ENCODE measurements around the gene SHISA9. TPM values are rescaled to one million over a fixed set of nuclear protein-coding genes. Genes with fewer than 3 reads are reported as not detected.
"Not testable (repeated sequence)": the region's sequence is repeated elsewhere in the genome, so short reads cannot be mapped to it uniquely, and the experiment has no call there.

The SHISA9 gene
- total RNA-seq: 10 to 100 TPM; 20.5 to 24.0 TPM

DNA sequence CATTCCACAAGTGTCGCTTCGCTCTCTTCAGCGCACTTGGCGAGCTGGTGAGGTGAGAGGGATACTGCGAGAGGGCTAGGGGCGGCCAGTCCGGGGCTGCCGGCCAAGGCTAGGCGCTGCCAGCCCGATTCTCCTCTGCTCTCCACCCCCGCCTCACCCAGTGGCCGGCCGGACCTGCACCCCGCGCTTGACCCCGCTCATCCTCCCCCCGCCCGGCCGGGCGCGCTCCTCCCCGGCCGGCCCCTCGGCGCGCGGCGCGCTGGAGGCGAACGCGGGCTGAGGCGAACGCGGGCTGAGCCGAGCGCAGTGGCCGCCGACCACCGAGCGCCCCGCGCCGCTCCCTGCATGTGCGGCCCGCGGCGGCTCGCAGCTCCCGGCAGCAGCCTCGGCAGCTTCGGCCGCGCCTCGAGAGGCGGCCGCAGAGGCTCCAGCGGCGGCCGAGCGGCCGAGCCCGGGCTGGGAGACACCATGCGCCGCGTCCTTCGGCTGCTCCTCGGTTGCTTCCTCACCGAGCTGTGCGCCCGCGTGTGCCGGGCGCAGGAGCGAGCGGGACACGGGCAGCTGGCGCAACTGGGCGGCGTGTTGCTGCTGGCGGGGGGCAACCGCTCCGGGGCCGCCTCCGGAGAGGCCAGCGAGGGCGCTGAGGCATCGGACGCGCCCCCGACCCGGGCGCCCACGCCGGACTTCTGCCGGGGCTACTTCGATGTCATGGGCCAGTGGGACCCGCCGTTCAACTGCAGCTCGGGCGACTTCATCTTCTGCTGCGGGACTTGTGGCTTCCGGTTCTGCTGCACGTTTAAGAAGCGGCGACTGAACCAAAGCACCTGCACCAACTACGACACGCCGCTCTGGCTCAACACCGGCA is at the start of gene SHISA9:
Gene SHISA9, plus strand, starts transcription at position 2 of the 865 bp plus-strand sequence.
- Histone ChIP-seq H3K36me3 (no peaks in the 10 kb centered on the region), H3K9me3 (no peaks in the 10 kb centered on the region), H3K4me1 (replicated peaks) (no peaks in the 10 kb centered on the region), H3K27ac (peak within 1 kb of the TSS in 1 of 2 donors; percentile 41), H3K27me3 (replicated peaks; ENCODE audit: insufficient read depth) (no peaks in the 10 kb centered on the region), H3K4me3 (peak within 1 kb of the TSS; percentile 31 to 55)
- TF ChIP-seq, protein P1, sequence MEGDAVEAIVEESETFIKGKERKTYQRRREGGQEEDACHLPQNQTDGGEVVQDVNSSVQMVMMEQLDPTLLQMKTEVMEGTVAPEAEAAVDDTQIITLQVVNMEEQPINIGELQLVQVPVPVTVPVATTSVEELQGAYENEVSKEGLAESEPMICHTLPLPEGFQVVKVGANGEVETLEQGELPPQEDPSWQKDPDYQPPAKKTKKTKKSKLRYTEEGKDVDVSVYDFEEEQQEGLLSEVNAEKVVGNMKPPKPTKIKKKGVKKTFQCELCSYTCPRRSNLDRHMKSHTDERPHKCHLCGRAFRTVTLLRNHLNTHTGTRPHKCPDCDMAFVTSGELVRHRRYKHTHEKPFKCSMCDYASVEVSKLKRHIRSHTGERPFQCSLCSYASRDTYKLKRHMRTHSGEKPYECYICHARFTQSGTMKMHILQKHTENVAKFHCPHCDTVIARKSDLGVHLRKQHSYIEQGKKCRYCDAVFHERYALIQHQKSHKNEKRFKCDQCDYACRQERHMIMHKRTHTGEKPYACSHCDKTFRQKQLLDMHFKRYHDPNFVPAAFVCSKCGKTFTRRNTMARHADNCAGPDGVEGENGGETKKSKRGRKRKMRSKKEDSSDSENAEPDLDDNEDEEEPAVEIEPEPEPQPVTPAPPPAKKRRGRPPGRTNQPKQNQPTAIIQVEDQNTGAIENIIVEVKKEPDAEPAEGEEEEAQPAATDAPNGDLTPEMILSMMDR (IDR thresholded peaks at IDR 0.05): no peak
- no peak for TF ChIP-seq POLR2AphosphoS5 (IDR thresholded peaks at IDR 0.05)
- TF ChIP-seq POLR2A (IDR thresholded peaks at IDR 0.05): no peak
- no peak for DNase-seq (ENCODE audit: low spot score)
- intact Hi-C loops (cut with DNase I): no loop called here
- under 1% methylated on average over 57 of the region's 110 CpGs for WGBS

DNA sequence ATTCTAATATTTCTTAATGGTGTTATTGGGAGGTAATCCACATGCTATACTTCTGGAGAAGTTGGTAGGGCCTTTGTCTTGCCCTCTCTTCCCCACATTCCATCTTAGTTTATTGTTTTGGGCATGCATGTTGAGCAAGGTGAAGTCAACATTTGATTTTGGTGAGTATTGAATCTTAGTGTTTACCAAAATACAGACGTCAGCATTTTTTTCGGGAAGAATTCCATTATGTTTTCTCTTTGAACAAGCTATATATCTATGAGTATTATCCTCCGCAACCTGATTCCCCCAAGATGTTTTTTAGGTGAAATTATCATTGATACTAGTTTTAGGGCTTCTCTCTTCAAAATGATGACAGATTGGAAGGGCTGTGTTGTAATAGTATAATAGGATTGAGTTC is 47.4 kb upstream of the SHISA9 start:
- Histone ChIP-seq H3K36me3 (no peaks in the 10 kb centered on the region), H3K4me1 (replicated peaks) (no peaks in the 10 kb centered on the region), H3K27ac (no peak overlapping the region), H3K4me3 (no peak overlapping the region), H3K9me3 (no peaks in the 10 kb centered on the region), H3K27me3 (replicated peaks; ENCODE audit: insufficient read depth) (no peaks in the 10 kb centered on the region)
- TF ChIP-seq POLR2AphosphoS5 (IDR thresholded peaks at IDR 0.05): no peak
- TF ChIP-seq, protein P1 (IDR thresholded peaks at IDR 0.05): no peak
- no peak for TF ChIP-seq POLR2A (IDR thresholded peaks at IDR 0.05)
- 96% methylated on average over 3 of the region's 3 CpGs for WGBS
- DNase-seq (ENCODE audit: low spot score): no peak
- intact Hi-C loops (cut with DNase I): no loop called here

DNA sequence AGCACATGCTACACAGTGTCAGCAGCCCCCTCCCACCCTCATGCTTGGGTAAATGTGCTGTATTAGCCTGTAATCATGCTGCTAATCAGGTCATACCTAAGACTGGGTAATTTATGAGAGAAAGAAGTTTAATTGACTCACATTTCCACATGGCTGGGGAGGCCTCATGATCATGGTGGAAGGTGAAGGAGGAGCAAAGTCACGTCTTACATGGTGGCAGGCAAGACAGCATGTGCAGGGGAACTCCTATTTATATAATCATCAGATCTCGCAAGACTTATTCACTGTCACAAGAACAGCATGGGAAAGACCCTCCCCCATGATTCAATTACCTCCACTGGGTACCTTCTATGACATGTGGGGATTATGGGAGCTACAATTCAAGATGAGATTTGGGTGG is 44.0 kb upstream of the SHISA9 start:
- 84% methylated on average over 2 of the region's 2 CpGs for WGBS
- H3K27ac ChIP-seq; H3K4me1 ChIP-seq (replicated peaks); intact Hi-C loops (cut with DNase I); H3K4me3 ChIP-seq; H3K27me3 ChIP-seq (replicated peaks; ENCODE audit: insufficient read depth); DNase-seq (ENCODE audit: low spot score); H3K36me3 ChIP-seq; H3K9me3 ChIP-seq: not testable (repeated sequence)

DNA sequence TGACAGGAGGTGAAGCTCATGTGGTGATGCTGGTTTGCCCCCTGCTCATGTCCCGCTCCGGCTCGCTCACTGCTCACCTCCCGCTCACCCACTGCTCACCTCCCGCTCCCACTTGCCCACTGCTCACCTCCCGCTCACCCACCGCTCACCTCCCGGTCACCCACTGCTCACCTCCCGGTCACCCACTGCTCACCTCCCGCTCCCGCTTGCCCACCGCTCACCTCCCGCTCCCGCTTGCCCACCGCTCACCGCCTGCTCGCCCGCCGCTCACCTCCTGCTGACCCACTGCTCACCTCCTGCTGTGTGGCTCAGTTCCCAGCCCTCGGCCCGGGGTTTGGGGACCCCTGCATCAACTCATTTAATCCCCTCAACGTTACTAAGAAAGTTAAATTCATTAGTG is 39.1 kb upstream of the SHISA9 start:
- DNase-seq (ENCODE audit: low spot score): no peak
- TF ChIP-seq POLR2AphosphoS5 (IDR thresholded peaks at IDR 0.05): no peak
- TF ChIP-seq, protein P1 (IDR thresholded peaks at IDR 0.05): no peak
- no peak for TF ChIP-seq POLR2A (IDR thresholded peaks at IDR 0.05)
- Histone ChIP-seq H3K4me3 (no peak overlapping the region), H3K4me1 (replicated peaks) (no peaks in the 10 kb centered on the region), H3K9me3 (no peaks in the 10 kb centered on the region), H3K36me3 (no peaks in the 10 kb centered on the region), H3K27ac (no peak overlapping the region), H3K27me3 (replicated peaks; ENCODE audit: insufficient read depth) (no peaks in the 10 kb centered on the region)
- intact Hi-C loops (cut with DNase I): no loop called here
- 88% methylated on average over 22 of the region's 22 CpGs for WGBS

DNA sequence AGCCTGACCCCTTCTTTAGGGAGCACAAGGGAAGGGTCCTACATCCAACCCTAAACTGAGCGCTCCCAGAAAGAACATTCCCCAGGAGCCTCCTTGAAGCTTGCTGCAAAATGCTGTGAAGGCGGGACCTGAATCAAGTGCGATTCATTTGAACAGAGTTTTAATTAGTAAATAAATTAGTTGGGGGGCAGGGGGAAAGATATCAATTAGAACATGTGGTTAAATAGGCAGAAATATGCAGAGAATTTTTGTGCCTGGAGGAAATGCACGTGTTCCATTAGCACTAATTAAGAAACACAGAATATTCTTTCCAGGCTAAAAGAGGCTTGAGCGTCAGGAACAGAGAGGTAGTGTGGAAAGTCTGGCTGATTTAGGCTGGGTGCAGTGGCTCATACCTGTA is 38.5 kb upstream of the SHISA9 start:
- Histone ChIP-seq H3K9me3 (no peaks in the 10 kb centered on the region), H3K4me1 (replicated peaks) (no peaks in the 10 kb centered on the region), H3K27ac (no peak overlapping the region), H3K36me3 (no peaks in the 10 kb centered on the region), H3K27me3 (replicated peaks; ENCODE audit: insufficient read depth) (no peaks in the 10 kb centered on the region), H3K4me3 (no peak overlapping the region)
- WGBS: 81% methylated on average over 5 of the region's 5 CpGs
- intact Hi-C loops (cut with DNase I): no loop called here
- DNase-seq (ENCODE audit: low spot score): no peak
- TF ChIP-seq, protein P1 (IDR thresholded peaks at IDR 0.05): no peak
- TF ChIP-seq POLR2AphosphoS5 (IDR thresholded peaks at IDR 0.05): no peak
- no peak for TF ChIP-seq POLR2A (IDR thresholded peaks at IDR 0.05)

Data from prostate gland (tissue), 2 donors.